Stimulated activated CD4-positive, alpha-beta T cell treated with anti-CD3 and anti-CD28 coated beads, TNF-alpha, amount 100 ng/mL, for 1 hour (primary cell): Measurements from ENCODE around the gene ABLIM2.

Experiments
- DNase-seq, 3 donors: peaks; one replicate each; pipeline ENCODE4 v3.0.0-alpha.2; 2020; ENCODE audit warnings: low read depth in 3 of 3, low spot score in 1 of 3

Gene ABLIM2

DNA sequence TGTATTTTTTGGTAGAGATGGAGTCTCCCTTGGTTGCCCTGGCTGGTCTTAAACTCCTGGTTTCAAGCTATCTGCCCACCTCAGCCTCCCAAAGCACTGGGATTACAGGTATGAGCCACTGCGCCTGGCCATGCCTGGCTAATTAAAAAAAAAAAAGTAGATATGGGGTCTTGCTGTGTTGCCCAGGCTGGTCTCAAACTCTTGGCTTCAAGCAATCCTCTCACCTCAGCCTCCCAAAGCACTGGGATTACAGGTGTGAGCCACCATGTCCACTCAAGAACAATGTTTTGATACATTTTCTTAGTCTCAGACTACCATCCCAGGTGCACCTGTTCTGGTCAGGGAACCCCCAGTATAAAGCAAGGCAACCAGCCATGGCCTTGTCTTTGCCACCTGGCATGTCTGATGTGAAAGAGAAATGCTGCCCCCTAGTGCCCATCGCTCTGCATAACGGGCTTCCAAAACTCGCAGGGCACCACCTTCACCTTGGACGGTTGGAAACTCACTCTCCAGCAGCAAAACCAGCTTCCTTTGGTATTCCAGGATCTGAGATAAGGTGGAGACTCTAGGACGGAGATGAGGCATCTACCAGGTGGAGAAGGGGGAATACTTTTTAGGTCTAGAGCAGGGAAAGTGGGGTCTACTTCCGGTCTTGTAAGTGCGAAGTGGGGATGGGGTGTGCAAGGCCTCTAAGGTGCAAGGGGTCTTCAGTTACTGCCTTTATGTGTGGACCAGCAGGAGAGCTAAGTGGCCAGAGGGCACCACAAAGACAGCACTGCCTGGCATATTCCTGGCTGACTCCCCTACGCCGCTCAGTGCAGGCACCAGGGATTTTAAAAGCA, 171.2 kb downstream of the ABLIM2 start:
- peak; percentile 42 to 64 (median 54) for DNase-seq

DNA sequence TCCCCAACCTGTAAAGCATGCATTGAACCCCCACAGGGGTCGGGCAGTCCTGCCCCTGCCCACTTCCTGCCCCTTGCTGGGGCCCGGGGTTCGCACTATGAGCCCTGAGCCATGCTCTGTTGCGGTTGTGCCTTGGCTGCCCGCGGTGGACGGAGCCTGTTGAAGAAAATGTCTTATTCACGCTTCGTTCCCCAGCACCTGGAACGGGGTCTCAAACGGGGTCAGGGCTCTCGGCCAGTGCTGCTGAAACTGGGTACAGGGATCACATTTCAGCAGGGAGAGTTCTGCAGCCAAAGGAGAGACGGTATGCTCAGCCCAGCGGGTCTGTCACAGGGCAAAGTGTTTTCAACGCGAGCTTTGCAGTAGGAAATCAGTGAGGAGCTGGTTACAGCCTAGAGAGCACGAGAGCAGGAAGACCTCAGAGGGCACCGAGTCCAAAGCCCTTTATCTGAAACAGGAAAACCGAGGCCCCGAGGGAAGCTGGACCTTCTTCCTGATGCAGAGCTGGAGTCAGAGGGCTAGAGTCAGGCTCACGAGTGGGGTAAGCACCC, 172.6 kb downstream of the ABLIM2 start:
- DNase-seq = no peak

DNA sequence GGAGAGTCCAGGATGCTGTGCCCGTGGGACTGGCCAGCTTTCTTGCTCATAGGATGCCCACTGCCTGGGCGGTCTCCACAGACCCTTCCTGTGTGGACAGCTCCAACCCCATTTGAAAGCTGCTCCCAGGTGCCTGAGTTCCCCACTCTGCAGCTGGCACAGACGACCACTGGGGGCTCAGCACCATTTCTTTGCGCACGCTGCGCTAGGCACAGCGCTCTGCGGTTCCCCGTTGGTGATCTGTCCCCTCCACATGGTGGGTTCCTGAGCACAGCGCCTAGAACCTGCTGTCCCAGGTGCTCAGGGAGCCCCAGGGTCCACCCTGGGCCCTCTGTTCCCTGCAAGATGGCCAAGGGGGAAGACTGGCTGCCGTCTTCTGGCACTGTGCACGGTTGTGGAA, 173.5 kb downstream of the ABLIM2 start:
- no peak for DNase-seq

DNA sequence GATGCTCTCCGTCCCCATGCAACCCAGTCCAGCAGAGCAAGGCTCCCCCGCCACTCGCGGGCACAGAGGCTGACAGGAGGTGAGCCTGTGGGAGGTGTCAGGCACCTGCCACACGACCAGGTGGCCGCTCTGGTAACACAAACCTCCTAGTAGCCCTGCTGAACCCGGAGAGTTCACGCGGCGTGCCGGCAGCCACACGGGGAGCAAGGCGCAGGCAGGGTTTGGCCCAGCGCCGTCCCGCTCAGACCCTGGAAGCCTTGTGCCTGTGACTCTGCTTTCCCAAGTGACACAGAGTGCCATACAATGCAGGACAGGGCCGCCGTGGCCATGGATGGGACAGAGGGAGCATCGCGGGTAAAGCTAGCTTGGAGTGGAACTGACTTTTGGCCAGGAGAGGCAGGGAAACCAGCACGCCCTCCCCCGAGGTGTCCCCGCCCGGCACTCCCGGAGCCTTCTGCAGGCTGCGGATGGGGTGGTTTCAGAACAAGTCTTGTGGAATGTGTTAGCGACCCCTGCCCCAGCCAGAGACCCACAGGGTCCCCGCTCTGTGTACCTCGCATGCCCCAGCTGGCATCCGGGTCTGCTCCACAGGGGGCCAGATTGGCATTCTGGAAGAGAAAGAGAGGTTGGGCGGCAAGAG, 174.2 kb downstream of the ABLIM2 start:
- DNase-seq = no peak

DNA sequence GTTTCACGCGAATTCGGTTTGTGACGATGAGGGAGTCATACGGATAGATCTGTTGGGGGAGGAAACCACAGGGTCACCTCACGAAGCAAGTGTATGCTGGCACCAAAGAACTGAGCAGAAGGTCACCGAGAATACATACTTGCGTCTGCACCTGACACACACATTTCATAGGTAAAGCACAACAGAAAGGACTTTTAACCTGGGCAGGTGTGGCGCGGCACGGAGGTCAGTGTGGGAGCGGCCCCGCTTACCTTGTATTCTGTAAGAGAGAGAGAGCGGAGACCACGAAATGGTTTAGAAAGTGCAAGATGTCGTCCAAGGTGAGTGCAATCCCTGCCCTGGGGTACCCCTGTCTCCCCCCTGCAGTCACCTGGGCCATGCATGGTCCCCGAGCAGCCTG, 175.3 kb downstream of the ABLIM2 start:
- no peak for DNase-seq

DNA sequence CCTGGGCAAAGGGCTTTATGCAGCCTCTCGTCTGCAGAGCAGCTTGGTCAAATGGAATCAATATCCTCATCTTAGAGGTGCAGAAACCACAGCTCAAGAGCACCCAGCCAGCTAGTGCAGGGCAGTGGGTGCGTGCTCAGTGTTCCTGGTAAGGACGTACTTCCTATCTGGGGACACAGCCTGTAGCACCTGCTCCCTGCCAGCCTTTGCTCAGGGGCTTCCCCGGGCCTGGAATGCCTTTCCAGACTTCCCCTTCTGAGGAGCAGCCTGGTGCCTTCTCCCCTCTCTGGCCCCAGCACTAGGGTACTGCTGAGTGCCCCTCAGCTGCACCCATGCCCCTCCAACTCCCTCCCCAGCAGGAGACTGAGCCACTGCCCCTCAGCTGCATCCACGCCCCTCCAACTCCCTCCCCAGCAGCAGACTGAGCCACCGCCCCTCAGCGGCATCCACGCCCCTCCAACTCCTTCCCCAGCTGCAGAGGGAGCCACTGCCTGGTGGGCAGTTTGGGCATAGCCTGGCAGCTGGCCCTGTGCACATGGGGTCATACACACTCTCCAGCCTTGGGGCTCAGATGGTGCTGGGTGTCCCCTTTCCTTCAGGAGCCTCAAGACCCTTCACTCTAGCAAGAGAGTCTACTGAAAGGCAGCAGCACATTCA, 176.7 kb downstream of the ABLIM2 start:
- no peak for DNase-seq

DNA sequence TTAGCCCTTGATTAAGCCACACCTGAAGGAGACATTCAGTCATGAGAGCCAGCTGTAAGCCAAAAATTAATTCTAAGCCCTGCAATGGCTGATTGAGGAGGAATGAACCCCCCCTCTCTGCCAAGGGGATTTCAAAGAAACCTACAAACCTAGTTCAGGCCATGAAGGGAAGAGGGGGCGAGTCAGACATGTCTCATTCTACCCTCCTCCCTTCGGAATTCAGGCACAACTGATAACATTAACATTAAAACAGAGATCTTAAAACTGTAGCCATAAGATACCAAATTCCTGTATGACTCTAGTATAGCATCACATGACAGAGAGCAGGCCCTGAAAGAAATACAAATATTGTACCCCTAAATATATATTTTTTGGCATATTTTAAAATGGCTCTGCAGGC, 178.6 kb downstream of the ABLIM2 start:
- no peak for DNase-seq

DNA sequence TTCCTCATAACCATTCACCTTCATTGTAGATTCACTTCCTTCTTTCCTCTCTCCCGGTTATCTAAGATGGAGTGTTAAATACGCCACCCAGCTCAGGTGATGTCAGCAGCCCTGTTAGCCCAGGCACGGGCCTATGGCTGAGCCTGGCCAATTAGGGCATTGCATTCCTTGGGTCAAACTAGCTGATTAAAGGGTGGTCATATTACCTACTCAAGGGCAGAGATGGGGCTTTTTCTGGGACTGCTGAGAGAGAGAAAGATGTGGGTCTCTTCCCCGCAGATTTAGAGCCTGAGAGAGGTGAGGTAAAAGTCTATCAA, 179.0 kb downstream of the ABLIM2 start:
- DNase-seq = no peak

DNA sequence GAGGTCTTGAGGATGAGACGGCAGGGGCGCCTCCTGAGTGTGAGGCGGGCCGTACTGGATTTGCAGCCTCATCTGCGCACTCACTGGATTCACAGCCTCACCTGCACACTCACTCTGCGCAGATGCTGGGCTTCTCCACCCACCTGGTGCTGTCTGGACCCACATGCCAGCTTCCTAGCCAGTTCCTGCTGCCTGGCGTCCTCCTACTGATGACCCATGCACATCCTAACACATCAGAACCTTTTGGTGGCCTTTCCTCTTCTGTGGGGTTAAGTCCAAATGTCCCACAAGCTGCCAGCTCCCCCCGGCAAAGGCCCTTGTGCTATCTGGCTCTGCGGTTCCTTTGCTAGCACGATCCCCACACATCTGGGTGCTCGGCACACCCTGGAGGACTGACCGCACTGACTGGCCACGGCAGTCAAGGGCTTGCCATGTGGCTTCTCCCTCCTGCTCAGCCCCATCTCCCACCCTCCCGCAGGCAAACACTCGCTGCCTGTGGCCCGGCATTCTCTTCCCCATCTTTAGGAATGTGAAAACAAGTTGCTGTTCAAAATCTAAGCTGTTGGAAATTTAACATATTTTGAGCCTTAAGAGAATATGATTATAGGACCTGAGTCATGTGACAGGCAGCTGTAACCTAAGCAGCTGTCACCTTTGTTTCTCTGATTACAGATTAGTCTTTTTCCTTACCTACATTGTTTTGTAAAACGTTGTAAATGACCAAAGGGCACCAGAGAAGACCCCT, 179.5 kb downstream of the ABLIM2 start:
- DNase-seq = no peak

DNA sequence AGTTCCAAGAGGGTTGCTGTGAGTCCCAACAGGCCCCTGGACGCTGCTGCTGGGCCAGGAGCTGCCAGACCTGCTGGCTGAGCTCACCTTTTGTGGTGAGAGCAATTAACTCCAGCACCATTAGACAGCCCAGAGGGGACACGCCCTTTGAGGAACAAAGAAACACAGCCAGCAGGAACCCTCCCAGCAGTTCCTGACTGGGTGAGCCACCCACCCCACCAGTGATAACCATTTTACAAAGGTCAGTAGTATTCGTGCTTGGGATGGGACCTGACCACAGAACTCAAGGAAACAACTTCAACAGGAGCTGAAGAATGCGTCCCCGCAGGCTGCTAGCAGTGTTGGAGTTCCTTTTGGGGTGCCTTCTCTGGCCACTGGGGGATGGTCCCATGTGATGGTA, 180.1 kb downstream of the ABLIM2 start:
- no peak for DNase-seq

DNA sequence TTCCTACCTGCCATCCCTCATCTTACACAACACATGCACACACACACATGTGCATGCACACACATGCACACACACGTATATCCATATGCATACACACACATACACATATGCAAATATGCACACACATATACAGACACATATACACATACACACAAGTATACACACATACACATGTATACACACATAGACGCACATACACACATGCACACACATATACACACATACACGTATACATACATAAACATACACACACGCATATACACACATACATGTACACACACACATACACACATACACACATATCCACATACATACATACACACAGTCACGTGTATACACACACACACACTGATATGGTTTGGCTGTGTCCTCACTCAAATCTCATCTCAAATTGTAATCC, 182.0 kb downstream of the ABLIM2 start:
- no peak for DNase-seq

DNA sequence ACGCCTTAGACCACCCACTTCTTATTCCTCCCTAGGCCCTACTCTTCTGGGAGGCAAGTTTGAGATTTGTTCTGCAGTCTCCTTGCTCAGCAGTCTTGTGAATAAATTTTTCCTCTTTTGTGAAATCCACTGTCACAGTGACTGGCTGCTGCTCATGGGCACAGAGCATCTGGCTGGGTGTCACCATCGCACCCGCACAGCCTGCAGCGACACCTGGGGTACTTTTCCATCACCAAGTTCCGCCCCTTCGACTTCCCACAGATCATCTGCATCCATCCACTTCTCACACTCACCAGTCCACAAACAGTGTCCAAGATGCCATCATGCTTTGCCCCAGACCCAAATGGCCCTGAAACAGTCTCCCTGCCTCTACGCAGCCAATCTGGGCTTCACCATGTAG, 182.6 kb downstream of the ABLIM2 start:
- DNase-seq = no peak

DNA sequence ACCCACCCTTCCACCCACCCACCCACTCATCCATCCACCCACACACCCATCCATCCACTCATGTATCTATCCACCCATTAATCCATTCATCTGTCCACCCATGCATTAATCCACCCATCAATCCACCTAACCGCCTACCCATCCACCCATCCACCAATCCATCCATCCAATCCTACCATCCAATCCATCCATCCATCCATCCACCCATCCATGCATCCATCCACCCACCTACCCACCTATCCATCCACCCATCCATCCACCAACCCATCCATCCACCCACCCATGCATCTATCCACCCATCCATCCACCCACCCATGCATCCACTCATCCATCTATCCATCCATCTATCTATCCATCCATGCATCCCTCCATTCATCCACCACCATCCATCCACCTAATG, 184.2 kb downstream of the ABLIM2 start:
- no peak for DNase-seq

DNA sequence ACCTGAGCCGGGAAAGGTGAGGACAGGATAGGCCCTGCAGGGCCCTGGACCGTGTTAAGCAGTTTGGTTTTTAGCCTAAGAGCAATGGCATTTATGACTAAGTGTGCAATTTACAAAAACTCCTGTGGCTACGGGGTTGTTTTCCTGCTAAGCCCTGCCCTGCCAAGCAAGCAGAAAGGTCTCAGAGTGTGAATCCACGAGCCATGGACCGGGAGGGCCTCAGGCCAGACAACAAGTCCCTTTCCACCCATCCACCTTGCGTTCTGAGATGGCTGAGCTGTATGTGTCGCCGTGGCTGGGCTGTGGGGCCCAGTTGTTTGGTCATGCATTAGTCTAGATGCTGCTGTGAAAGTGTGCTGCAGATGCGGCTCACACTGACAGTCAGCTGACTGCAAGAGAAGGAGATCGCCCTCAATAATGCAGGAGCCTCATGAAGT, 185.1 kb downstream of the ABLIM2 start:
- DNase-seq = no peak

DNA sequence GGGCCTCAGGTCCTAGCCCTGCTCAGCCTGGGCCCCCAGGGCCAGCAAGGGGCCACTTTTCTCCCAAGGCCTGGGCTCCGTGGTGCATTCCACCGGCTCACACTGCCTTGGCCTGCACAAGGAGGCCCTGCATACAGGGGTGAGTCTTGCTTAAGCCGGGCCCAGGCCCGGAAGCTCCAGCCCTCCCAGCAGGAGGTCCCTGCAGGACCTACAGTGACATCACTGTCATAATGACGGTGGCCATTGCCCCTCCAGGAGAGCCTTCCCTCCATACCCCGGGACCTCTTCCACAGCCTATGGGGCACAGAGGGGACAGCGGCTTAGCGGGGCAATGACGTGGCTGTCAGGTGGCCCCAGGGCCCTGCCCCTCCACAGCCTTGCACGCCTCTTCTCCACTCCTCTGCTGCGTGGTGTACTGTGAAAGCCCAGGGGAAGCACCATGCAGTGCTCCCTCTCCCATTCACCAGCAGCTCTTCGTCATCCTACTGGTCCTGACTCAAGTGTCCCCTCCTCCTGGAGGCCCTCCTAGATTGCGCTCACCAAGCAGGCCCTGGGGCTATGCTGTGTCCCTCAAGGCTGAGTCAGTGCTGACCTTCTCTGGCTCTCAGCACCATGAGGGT, 186.6 kb downstream of the ABLIM2 start:
- DNase-seq = no peak

DNA sequence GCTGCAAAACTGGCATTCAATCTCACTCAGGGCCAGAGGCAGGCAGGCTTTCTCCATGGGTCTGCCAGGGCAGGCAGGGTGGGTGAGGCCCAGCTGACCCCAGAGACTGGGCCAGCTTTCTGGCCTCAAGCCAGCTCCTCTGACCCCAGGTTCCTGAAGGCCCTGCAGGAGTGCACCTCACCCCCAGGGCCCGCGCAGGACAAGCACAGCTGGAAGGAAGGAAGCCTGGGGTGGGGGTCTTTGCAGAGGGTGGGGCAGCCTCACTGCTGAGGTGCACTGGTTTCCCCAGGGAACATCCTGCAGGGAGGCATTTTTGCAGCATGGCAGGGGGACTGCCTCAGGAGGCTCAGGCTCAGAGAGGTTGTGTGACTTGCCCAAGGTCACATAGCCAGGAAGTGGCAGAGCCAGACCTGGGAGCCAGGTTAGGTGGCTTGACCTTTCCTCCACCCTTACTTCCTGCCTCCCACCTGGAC, 187.4 kb downstream of the ABLIM2 start:
- DNase-seq = no peak

DNA sequence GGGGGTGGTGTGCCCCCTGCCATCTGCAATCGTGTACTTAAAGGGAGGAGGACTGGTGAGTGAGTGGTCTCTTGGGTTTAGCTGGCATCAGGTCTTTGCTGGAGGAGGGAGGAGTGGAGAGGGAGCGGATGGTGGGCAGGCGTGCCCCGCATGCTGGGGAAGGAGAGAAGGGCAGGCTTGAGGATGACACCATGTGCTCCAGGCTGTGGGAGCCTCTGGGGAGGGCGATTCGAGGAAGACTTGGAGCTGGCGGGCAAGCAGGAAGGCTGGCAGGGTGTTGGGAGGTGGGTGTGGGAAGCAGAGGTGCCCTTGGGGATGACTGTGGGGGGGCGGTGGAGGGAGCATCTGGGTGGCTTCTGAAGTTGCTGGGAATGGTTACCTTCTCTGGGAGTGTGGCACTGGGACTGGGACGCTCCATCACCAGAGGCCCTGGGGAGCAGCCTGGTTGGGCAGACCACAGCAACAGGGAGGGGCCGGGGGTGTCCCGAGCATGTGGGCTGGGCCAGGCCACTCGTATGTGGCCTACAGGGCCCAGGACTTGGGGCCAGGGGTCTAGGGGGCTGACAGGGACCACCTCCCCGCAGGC, 188.2 kb downstream of the ABLIM2 start:
- no peak for DNase-seq

DNA sequence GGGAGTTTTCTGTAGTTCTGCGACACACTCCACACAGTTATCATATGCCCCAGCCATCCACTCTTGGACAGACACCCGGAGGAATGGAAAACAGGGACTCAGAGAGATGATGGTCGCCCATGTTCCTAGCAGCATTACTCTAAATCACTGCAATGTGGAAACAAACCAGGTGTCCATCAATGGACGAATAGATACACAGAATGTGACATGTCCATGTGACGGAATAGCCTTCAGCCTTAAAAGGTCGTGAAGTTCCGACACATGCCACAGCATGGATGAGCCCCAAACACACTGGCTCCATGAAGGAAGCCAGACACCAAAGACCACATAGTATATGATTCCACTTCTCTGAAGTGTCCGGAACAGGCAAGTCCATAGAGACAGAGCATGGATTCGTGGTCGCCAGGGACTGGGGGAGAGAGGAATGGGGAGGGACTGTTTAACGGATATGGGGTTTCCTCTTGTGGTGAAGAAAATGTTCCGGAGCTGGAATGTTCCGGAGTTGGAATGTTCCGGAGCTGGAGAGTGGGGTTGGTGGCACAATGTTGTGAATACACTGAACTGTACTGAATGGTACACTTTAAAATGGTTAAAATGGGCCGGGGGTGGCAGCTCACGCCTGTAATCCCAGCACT, 190.2 kb downstream of the ABLIM2 start:
- no peak for DNase-seq

DNA sequence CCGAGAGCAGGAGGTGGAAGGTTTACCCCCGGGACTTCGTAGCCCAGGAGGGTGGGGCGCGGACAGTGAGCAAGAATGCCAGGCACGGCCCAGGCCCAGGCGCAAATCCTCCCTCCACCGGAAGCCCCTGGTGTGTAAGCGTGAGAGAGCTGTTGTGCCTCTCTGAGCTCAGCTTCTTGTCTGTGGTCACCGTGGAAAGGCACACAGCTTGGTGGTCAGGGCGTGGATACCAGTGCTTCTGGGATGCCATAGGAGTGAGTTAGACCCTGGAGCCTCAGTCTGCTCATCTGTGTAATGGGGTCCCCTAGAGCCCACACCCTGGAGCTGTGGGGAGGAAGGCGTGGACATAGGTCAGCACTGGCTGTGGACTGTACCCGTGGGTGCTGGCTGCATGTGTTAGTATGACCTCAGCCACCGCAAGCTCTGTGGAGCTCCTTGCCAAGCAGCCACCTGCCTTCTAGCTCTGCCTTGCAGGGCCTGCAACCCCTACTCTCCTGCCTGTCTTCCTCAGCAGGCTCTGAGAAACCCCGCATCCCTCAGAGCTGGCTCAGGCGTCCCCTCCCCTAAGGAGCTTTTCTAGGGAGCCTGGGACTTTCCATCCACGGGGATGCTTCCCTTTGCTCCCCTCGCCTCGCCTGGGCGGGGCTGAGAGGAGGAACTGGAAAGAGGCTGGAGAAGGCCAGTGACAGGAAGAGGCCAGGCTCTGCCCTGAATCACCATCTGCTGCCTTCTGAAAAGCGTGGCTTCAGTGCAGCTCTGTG, 190.9 kb downstream of the ABLIM2 start:
- DNase-seq = no peak
